ENCODE measurements around the gene LRRC4. TPM values are rescaled to one million over a fixed set of nuclear protein-coding genes. Genes with fewer than 3 reads are reported as not detected.

LRRC4 gene
- total RNA-seq, 2 experiments from 2014 or later: 1.1 to 1.6 TPM

DNA sequence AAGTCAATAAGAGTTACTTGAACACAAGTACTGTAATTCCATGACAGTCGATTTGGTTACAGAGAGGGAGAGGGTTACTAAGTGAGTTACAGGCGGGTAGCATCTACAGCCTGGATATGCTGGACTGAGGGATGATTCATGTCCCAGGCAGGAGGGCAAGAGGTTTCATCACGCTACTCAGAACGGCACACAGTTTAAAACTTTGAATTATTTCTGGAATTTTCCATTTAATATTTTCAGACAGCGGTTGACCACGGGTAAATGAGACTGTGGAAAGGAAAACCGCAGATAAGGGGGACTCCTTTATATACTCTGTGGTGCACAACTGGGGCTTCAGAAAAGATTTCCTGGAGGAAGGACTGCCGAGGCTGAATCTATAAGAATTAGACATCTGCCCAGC is 25.7 kb upstream of the LRRC4 start:
- intact Hi-C loops (cut with DNase I, micrococcal nuclease): loop anchor here (5.0 kb wide), 1 partner anchor 50 kb away; no protein-coding TSS in a partner anchor
- H3K4me3 Mint-ChIP-seq: no peak overlapping the region
- TF ChIP-seq, protein P1, sequence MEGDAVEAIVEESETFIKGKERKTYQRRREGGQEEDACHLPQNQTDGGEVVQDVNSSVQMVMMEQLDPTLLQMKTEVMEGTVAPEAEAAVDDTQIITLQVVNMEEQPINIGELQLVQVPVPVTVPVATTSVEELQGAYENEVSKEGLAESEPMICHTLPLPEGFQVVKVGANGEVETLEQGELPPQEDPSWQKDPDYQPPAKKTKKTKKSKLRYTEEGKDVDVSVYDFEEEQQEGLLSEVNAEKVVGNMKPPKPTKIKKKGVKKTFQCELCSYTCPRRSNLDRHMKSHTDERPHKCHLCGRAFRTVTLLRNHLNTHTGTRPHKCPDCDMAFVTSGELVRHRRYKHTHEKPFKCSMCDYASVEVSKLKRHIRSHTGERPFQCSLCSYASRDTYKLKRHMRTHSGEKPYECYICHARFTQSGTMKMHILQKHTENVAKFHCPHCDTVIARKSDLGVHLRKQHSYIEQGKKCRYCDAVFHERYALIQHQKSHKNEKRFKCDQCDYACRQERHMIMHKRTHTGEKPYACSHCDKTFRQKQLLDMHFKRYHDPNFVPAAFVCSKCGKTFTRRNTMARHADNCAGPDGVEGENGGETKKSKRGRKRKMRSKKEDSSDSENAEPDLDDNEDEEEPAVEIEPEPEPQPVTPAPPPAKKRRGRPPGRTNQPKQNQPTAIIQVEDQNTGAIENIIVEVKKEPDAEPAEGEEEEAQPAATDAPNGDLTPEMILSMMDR (IDR thresholded peaks at IDR 0.05): no peak
- Histone ChIP-seq H3K27me3 (ENCODE audit: control insufficient read depth in 1 of 2, insufficient read depth in 2 of 2, low read length in 2 of 2) (no peaks in the 10 kb centered on the region), H3K27ac (ENCODE audit: low read depth in 1 of 2, low read length in 2 of 2) (no peak overlapping the region), H3K36me3 (ENCODE audit: insufficient read depth, low read length) (no peaks in the 10 kb centered on the region), H3K4me1 (ENCODE audit: insufficient read depth, low read length) (peaks cover 46% of the 10 kb centered on the region), H3K9me3 (ENCODE audit: control insufficient read depth in 1 of 2, insufficient read depth in 1 of 2, low read length in 2 of 2) (no peaks in the 10 kb centered on the region), H3K4me3 (ENCODE audit: low read length) (no peak overlapping the region)
- ChIA-PET CTCF (no interaction called here), POLR2A (no interaction called here)
- no peaks in the 10 kb centered on the region for H3K36me3 Mint-ChIP-seq (ENCODE audit: low read depth)
- H3K27me3 Mint-ChIP-seq: no peaks in the 10 kb centered on the region
- no peaks in the 10 kb centered on the region for H3K9me3 Mint-ChIP-seq
- ATAC-seq (ENCODE audit: poor library complexity): no peak
- DNase-seq: no peak
- H3K4me1 Mint-ChIP-seq (ENCODE audit: low read depth): peaks cover 79% of the 10 kb centered on the region
- H3K27ac Mint-ChIP-seq: no peak overlapping the region

DNA sequence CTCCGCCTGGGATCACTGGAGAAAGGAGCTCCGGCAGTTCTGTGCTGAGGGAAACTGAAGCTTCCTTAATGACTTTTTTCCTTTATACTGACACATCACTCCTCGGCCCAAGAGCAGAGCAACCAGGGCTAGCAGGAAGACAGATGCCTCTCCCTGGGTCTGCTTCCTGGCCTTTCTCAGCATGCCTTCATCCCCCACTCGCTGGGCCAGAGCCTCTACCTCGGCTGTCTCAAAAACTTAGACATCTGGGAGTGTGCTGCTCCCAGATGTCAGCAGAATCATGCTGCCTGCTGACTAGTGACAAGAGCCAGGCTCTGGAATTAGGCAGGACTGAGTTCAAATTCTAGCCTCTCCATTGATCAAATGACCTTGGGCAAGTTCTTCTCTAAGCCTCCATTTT is 24.4 kb upstream of the LRRC4 start:
- TF ChIP-seq, protein P1 (IDR thresholded peaks at IDR 0.05): no peak
- Mint-ChIP-seq H3K4me3 (no peak overlapping the region), H3K4me1 (ENCODE audit: low read depth) (peaks cover 83% of the 10 kb centered on the region), H3K27ac (peak overlapping the region; percentile 9), H3K36me3 (ENCODE audit: low read depth) (no peaks in the 10 kb centered on the region), H3K27me3 (no peaks in the 10 kb centered on the region), H3K9me3 (no peaks in the 10 kb centered on the region)
- H3K27me3 ChIP-seq (ENCODE audit: control insufficient read depth in 1 of 2, insufficient read depth in 2 of 2, low read length in 2 of 2): no peaks in the 10 kb centered on the region
- H3K36me3 ChIP-seq (ENCODE audit: insufficient read depth, low read length): no peaks in the 10 kb centered on the region
- CTCF ChIA-PET: no interaction called here
- ATAC-seq (ENCODE audit: poor library complexity): no peak
- no peak overlapping the region for H3K4me3 ChIP-seq (ENCODE audit: low read length)
- no peaks in the 10 kb centered on the region for H3K9me3 ChIP-seq (ENCODE audit: control insufficient read depth in 1 of 2, insufficient read depth in 1 of 2, low read length in 2 of 2)
- intact Hi-C loops (cut with DNase I, micrococcal nuclease): loop anchor here (5.0 kb wide), 1 partner anchor 52 kb away; no protein-coding TSS in a partner anchor
- H3K4me1 ChIP-seq (ENCODE audit: insufficient read depth, low read length): peaks cover 38% of the 10 kb centered on the region
- no peak overlapping the region for H3K27ac ChIP-seq (ENCODE audit: low read depth in 1 of 2, low read length in 2 of 2)
- POLR2A ChIA-PET: interaction anchor here (0.7 kb wide), 1 partner anchor 24 kb away, joined by 3 read pairs; the partner anchor contains the start of gene LRRC4
- no peak for DNase-seq

DNA sequence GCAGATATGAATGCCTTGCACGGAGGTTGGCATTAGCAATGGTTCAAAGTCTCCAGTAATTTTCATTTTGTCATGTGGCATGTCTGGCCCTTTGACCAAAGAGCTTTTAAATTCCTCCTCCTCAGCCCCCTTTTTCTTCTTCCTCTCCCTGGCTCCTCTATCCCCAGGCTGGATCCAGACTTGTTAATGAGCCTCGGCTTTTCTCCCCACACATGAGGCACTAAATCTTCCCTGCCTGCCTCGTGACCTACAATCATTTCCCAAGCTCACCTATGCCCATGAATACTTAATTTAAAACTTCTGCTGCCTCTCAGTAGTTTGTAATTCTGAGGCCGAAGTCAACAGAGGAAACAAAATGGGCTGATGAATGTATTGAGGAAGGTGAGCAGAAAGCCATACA is 23.3 kb upstream of the LRRC4 start:
- intact Hi-C loops (cut with DNase I, micrococcal nuclease): no loop called here
- TF ChIP-seq, protein P1 (IDR thresholded peaks at IDR 0.05): no peak
- ATAC-seq (ENCODE audit: poor library complexity) (no peak), DNase-seq (no peak)
- peaks cover 80% of the 10 kb centered on the region for H3K4me1 Mint-ChIP-seq (ENCODE audit: low read depth)
- H3K9me3 ChIP-seq (ENCODE audit: control insufficient read depth in 1 of 2, insufficient read depth in 1 of 2, low read length in 2 of 2): no peaks in the 10 kb centered on the region
- CTCF ChIA-PET: no interaction called here
- no peaks in the 10 kb centered on the region for H3K9me3 Mint-ChIP-seq
- no peak overlapping the region for H3K27ac ChIP-seq (ENCODE audit: low read depth in 1 of 2, low read length in 2 of 2)
- H3K36me3 ChIP-seq (ENCODE audit: insufficient read depth, low read length): no peaks in the 10 kb centered on the region
- H3K27me3 Mint-ChIP-seq: no peaks in the 10 kb centered on the region
- no peak overlapping the region for H3K27ac Mint-ChIP-seq
- no peaks in the 10 kb centered on the region for H3K27me3 ChIP-seq (ENCODE audit: control insufficient read depth in 1 of 2, insufficient read depth in 2 of 2, low read length in 2 of 2)
- H3K4me3 ChIP-seq (ENCODE audit: low read length): no peak overlapping the region
- no peak overlapping the region for H3K4me3 Mint-ChIP-seq
- POLR2A ChIA-PET: no interaction called here
- peaks cover 27% of the 10 kb centered on the region for H3K4me1 ChIP-seq (ENCODE audit: insufficient read depth, low read length)
- H3K36me3 Mint-ChIP-seq (ENCODE audit: low read depth): no peaks in the 10 kb centered on the region

Measured in CD4-positive, alpha-beta T cell (primary cell).